Stimulated activated CD4-positive, alpha-beta T cell treated with anti-CD3 and anti-CD28 coated beads, Interleukin-1b, Interleukin-23, amount 100 ng/mL, for 1 hour (primary cell): ENCODE measurements around the gene SNHG17.
"Not testable (repeated sequence)": the region's sequence is repeated elsewhere in the genome, so short reads cannot be mapped to it uniquely, and the experiment has no call there.

Source experiments
- DNase-seq, 2 donors: peaks; one replicate each; pipeline ENCODE4 v3.0.0-alpha.2; 2020; ENCODE audit warnings: low read depth in 2 of 2

SNHG17 gene

GRCh38 chr20:38447931-38448675, 13.0 kb upstream of the SNHG17 start:
- DNase-seq = no peak

- DNase-seq = no peak
These were observed 12.1 kb upstream of the SNHG17 start for GRCh38 chr20:38447251-38447661.

GRCh38 chr20:38446441-38447209, 11.5 kb upstream of the SNHG17 start:
- DNase-seq = peak; percentile 86 to 94

- DNase-seq = no peak
These were observed 10.8 kb upstream of the SNHG17 start for GRCh38 chr20:38445901-38446425.

DNA sequence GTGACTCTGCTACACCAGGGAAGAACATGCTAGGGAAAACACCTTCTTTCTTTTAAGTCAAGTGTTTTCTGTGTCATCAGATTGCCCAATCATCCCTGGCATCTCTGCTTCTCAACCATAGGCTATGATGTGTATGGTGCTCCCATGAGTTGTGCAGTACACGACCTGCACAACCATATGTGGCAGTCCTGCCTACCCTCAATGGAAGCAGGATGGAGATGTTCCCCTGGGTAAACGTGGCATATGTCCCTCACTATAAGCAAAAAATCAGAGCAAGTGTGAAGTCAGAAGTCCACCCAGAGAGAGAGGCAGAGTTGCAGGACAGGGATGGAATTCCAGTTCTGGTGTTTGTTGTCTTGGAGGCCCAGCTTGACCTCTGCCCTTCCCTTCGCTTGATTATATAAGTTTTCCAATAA, 10.3 kb upstream of the SNHG17 start:
- DNase-seq = no peak

GRCh38 chr20:38441916-38442315, 6.8 kb upstream of the SNHG17 start:
- DNase-seq = no peak

DNA sequence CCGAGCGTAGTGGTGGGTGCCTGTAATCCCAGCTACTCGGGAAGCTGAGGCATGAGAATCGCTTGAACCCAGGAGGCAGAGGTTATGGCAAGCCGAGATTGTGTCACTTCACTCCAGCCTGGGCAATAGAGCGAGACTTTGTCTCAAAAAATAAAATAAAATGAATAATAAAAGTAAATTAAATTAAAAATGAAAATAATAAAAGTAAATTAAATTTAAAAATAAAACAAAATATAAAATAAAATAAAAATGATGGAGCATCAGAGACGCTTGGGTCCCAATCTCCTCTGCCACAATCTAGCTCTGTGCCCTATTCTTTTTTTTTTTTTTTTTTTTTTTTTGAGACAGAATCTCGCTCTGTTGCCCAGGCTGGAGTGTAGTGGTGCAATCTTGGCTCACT, 6.0 kb upstream of the SNHG17 start:
- DNase-seq = not testable (repeated sequence)

GRCh38 chr20:38437796-38438195, 2.7 kb upstream of the SNHG17 start:
- DNase-seq = no peak

GRCh38 chr20:38435555-38435939, 419 bp upstream of the SNHG17 start:
- DNase-seq = no peak

- no peak for DNase-seq
These were observed 807 bp downstream of the SNHG17 start for GRCh38 chr20:38434301-38434741.

DNA sequence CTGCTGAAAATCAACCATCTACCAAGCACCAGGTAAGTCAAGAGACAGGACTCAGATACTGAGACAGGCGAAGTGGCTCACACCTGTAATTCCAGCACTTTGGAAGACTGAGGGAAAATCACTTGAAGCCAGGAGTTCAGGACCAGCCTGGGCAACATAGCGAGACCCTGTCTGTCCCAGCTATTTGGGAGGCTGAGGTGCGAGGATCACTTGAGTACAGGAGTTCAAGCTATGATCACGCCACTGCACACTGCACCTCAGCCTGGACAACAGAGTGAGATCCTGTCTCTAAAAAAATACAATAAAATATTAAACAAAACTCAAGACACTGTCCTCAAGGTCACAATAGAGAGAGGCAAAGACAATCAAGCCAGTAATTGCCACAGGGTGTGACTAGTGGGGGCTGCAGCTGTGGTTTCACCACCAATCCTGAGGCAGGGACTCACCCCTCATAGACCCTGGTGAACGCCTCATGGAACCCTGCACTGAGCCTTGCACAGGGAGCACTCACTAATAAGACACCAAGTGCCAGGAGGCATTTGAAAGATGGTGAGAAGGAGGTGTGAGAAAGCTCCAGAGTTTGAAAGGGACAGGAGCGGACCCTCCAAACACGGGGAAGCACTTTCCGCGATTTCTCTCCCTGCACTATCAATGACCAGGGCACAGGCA, 1.7 kb downstream of the SNHG17 start:
- DNase-seq = no peak

DNA sequence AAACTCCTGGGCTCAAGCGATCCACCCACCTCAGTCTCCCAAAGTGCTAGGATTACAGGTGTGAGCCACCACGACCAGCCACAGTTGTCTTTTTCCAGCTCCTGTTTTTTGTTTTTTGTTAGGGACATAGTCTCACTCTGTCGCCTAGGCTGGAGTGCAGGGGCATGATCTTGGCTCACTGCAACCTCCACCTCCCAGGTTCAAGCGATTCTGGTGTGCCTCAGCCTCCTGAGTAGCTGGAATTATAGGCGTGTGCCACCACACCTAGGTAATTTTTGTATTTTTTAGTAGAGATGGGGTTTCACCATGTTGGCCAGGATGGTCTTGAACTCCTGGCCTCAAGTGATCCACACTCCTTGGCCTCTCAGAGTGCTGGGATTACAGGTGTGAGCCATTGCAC, 2.3 kb downstream of the SNHG17 start:
- DNase-seq = not testable (repeated sequence)

DNA sequence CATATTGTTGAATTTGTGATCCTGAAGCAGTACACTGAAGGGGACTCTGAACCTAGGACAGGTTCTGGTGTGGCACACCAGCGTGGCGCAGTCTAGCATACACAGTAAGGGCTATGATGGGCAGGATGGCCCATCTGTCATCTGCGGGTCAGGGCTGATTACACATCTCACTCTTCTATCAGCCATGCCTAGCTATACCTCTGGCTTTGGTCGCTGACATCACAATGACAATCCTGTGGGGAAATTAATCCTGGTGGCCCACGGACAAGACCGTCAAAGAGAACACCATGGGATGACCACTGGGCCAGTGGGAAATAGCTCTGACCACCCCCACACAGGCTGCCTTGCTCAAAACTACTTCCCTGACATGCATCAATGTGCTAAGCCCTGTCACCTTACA, 2.8 kb downstream of the SNHG17 start:
- DNase-seq = no peak

- DNase-seq = no peak
These were observed 4.3 kb downstream of the SNHG17 start for GRCh38 chr20:38430679-38431325.

GRCh38 chr20:38429301-38429700, 5.8 kb downstream of the SNHG17 start:
- DNase-seq = no peak

DNA sequence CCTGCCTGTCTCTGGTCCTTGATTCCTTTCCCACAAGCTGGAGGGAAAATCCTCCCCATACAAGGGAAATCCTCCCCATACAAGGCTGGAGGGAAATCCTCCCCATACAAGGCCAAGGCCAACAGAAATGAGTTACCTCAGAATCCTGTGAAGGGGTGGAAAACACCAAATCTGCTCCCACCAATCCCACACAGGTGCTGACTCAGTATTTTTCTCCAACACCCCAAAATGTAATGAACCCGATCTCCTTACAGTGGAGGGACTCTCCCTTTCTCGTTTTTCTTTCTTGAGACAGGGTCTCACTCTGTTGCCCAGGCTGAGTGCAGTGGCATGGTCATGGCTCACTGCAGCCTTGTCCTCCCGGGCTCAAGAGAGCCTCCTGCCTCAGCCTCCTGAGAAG, 6.3 kb downstream of the SNHG17 start:
- DNase-seq = no peak

GRCh38 chr20:38427655-38428023, 7.5 kb downstream of the SNHG17 start:
- DNase-seq = no peak

DNA sequence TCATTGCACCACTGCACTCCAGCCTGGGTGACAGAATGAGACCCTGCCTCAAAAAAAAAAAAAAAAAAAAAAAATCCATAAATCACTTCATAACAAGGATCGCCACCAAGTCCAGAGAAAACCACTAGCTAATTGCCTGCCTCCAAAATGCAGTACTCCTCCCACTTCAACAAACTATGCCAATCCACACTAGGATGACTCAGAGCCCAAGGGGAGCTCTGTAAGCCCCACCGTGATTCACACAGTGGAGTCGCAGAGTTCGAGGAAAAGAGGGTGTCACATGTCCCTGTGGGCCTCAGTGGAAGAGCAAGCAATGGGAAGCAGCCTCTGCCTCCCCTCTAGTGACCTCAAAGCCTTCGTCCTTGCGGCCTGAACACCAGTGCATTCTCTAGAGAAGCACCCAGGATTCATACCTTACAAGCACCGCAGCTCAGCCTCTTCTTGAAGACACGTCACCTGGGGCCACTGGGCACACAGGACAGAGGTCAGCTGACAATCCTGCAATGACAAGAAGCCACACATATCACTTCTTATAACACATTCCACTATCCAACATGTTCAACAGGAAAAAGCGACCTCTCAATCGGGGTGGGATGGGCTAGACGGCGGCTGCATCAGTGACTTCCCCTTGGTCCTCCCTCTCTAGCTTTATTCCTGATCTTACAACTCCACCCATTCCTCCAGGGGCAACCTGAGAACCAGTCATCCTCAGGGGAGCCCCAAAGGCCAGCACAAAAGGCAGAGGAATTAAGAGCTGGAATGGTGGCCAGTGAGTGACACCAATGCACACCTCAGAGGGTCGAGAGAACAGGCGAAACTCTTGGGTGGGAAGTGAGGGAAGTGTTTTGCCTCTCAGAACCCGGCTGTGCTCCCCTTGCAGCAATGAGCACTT, 8.9 kb downstream of the SNHG17 start:
- no peak for DNase-seq

GRCh38 chr20:38424401-38424800, 10.7 kb downstream of the SNHG17 start:
- no peak for DNase-seq

DNA sequence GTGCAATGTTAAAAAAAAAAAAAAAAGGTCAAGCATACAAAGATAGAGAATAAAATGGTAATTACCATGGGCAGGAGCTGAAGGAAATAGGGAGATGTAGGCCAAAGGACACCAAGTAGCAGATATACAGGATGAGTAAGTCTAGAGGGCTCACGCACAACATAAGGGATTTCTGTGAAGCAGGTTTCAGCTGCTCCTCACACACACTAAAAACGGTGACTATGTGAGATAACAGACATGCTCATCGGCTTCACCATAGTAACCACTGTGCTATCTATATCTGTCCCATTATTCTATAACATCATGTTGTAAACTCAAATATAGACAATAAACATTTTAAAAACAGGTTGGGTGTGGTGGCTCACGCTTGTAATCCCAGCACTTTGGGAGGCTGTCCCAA, 11.6 kb downstream of the SNHG17 start:
- DNase-seq = no peak

- no peak for DNase-seq
These were observed 13.2 kb downstream of the SNHG17 start for GRCh38 chr20:38421915-38422314.
